IMR-90 (cell line): ENCODE data around the gene EYS. TPM values are rescaled to one million over a fixed set of nuclear protein-coding genes. Genes with fewer than 3 reads are reported as not detected.

Experiments
- ATAC-seq: fragments of 200-7000 bp; cut with Tn5 transposase; 2 replicates; pipeline ENCODE4 v1.9.1; 2020; ENCODE audit warnings: low read depth, mild to moderate bottlenecking, moderate library complexity
- BruUV-seq: library from RNA; stranded (reverse); fragments of 400-500 nt; replicated peaks from 2 replicates; lab custom pipeline; 2021; lab: Mats Ljungman, UMichigan
- CTCF ChIA-PET: fragments of 300-600 bp; formaldehyde crosslinking; extraction: SDS; loops from one replicate; lab custom pipeline; 2021; ENCODE audit warnings: antibody characterized with exemption; lab: Yijun Ruan, JAX
- POLR2A ChIA-PET: fragments of 300-600 bp; sonication (Branson Sonifier 250); formaldehyde crosslinking; loops from one replicate; lab custom pipeline; 2022; ENCODE audit warnings: antibody characterized with exemption; ENCODE audit not compliant: unreplicated experiment; lab: Charles Lee
- DNase-seq: peaks from one replicate; pipeline ENCODE4 v3.0.0; 2013
- H2AFZ ChIP-seq: replicated peaks from 2 replicates; pipeline ENCODE3; 2013; ENCODE audit warnings: low read length, mild to moderate bottlenecking; ENCODE audit not compliant: poor library complexity
- H2AK5ac ChIP-seq: 2 replicates; pipeline ENCODE4 v1.6.1; 2013; ENCODE audit warnings: low read depth, low read length, inconsistent platforms
- H2AK9ac ChIP-seq: replicated peaks from 2 replicates; pipeline ENCODE3; 2013; ENCODE audit warnings: mild to moderate bottlenecking, low read depth, low read length, moderate library complexity; ENCODE audit not compliant: poor library complexity
- H2BK120ac ChIP-seq: 2 replicates; pipeline ENCODE4 v1.6.1; 2013; ENCODE audit warnings: low read depth, low read length, inconsistent platforms
- H2BK15ac ChIP-seq: 3 replicates; pipeline ENCODE4 v1.6.1; 2013; ENCODE audit warnings: low read depth, low read length, inconsistent platforms
- H2BK20ac ChIP-seq: 2 replicates; pipeline ENCODE4 v1.6.1; 2013; ENCODE audit warnings: low read depth, mild to moderate bottlenecking, inconsistent platforms, low read length, moderate library complexity
- H2BK5ac ChIP-seq: 2 replicates; pipeline ENCODE4 v1.6.1; 2013; ENCODE audit warnings: mild to moderate bottlenecking, low read depth, low read length, inconsistent platforms; ENCODE audit not compliant: poor library complexity, severe bottlenecking
- H3K14ac ChIP-seq: replicated peaks from 2 replicates; pipeline ENCODE4 v1.6.1; 2013; ENCODE audit warnings: low read depth, low read length, inconsistent platforms
- H3K18ac ChIP-seq: 2 replicates; pipeline ENCODE4 v1.6.1; 2013; ENCODE audit warnings: low read depth, low read length, control low read depth
- H3K23ac ChIP-seq: 2 replicates; pipeline ENCODE4 v1.6.1; 2013; ENCODE audit warnings: low read depth, low read length, inconsistent platforms
- H3K27ac ChIP-seq: 2 replicates; pipeline ENCODE4 v1.5.1; 2013; ENCODE audit warnings: mild to moderate bottlenecking, control low read depth, low read length; ENCODE audit not compliant: insufficient read depth
- H3K27me3 ChIP-seq: 2 replicates; pipeline ENCODE4 v1.6.1; 2013; ENCODE audit warnings: low read length; ENCODE audit not compliant: control insufficient read depth, insufficient read depth
- H3K36me3 ChIP-seq: 2 replicates; pipeline ENCODE4 v1.6.1; 2013; ENCODE audit warnings: low read length, mixed read lengths; ENCODE audit not compliant: control insufficient read depth, insufficient read depth
- H3K4ac ChIP-seq: 2 replicates; pipeline ENCODE4 v1.6.1; 2013; ENCODE audit warnings: low read depth, low read length, inconsistent platforms
- H3K4me1 ChIP-seq: 2 replicates; pipeline ENCODE4 v1.6.1; 2013; ENCODE audit warnings: low read length, mixed read lengths; ENCODE audit not compliant: control insufficient read depth, insufficient read depth
- H3K4me2 ChIP-seq: 2 replicates; pipeline ENCODE4 v1.6.1; 2013; ENCODE audit warnings: low read depth, mild to moderate bottlenecking, control low read depth, low read length, moderate library complexity
- H3K4me3 ChIP-seq: 2 replicates; pipeline ENCODE4 v1.5.1; 2013; ENCODE audit warnings: low read depth, mild to moderate bottlenecking, control low read depth, low read length, moderate library complexity; ENCODE audit not compliant: insufficient read depth
- H3K56ac ChIP-seq: 2 replicates; pipeline ENCODE4 v1.6.1; 2013; ENCODE audit warnings: low read length, inconsistent platforms; ENCODE audit not compliant: insufficient read depth; ENCODE audit errors: extremely low read depth
- H3K79me1 ChIP-seq, 2 experiments: 2 replicates each; pipeline ENCODE4 v1.6.1; 2013; ENCODE audit warnings: low read length in 2 of 2, inconsistent platforms in 1 of 2, low read depth in 1 of 2
- H3K9ac ChIP-seq: 2 replicates; pipeline ENCODE4 v1.6.1; 2013; ENCODE audit warnings: low read depth, low read length, control low read depth
- H3K9me1 ChIP-seq: 2 replicates; pipeline ENCODE4 v1.6.1; 2013; ENCODE audit warnings: low read length, inconsistent platforms; ENCODE audit not compliant: insufficient read depth
- H3K9me3 ChIP-seq: 2 replicates; pipeline ENCODE4 v1.6.1; 2013; ENCODE audit warnings: low read length; ENCODE audit not compliant: control insufficient read depth, insufficient read depth
- H4K20me1 ChIP-seq: 2 replicates; pipeline ENCODE4 v1.6.1; 2013; ENCODE audit warnings: low read length, inconsistent platforms; ENCODE audit not compliant: insufficient read depth
- H4K5ac ChIP-seq: 2 replicates; pipeline ENCODE4 v1.6.1; 2013; ENCODE audit warnings: mild to moderate bottlenecking, low read depth, low read length, control low read depth
- H4K8ac ChIP-seq, 2 experiments: 2 replicates each; pipeline ENCODE4 v1.6.1; 2013; ENCODE audit warnings: low read depth in 2 of 2, low read length in 2 of 2, control low read depth in 1 of 2, inconsistent platforms in 1 of 2
- H4K91ac ChIP-seq: 2 replicates; pipeline ENCODE4 v1.6.1; 2013; ENCODE audit warnings: low read depth, low read length, inconsistent platforms; ENCODE audit not compliant: insufficient read depth
- BHLHE40 ChIP-seq: fragments of 150-350 bp; IDR thresholded peaks from 2 replicates; pipeline ENCODE4 v1.6.1; 2016; ENCODE audit warnings: mild to moderate bottlenecking, low read depth, low read length
- CEBPB ChIP-seq: IDR thresholded peaks from 2 replicates; pipeline ENCODE4 v1.6.1; 2012; ENCODE audit warnings: low read depth, low read length, improper control_type of control experiment
- CHD1 ChIP-seq: IDR thresholded peaks from 2 replicates; pipeline ENCODE4 v1.6.1; 2012; ENCODE audit warnings: low read depth, low read length, improper control_type of control experiment
- CTCF ChIP-seq: conservative IDR thresholded peaks from 2 replicates; pipeline ENCODE4 v1.5.1; 2012; ENCODE audit warnings: mild to moderate bottlenecking, low read depth, low read length, improper control_type of control experiment
- ELK1 ChIP-seq: fragments of 150-350 bp; IDR thresholded peaks from 2 replicates; pipeline ENCODE4 v1.6.1; 2016; ENCODE audit warnings: low read depth, mild to moderate bottlenecking, low read length, moderate library complexity, borderline replicate concordance
- FOS ChIP-seq: fragments of 150-350 bp; IDR thresholded peaks from 2 replicates; pipeline ENCODE4 v1.6.1; 2016; ENCODE audit warnings: low read depth, low read length
- MAFK ChIP-seq: IDR thresholded peaks from 2 replicates; pipeline ENCODE4 v1.6.1; 2012; ENCODE audit warnings: low read depth, low read length, improper control_type of control experiment
- MAZ ChIP-seq: IDR thresholded peaks from 2 replicates; pipeline ENCODE4 v1.6.1; 2012; ENCODE audit warnings: low read depth, mild to moderate bottlenecking, low read length, improper control_type of control experiment, moderate library complexity, borderline replicate concordance
- MXI1 ChIP-seq: IDR thresholded peaks from 2 replicates; pipeline ENCODE4 v1.6.1; 2012; ENCODE audit warnings: low read depth, mild to moderate bottlenecking, low read length, moderate library complexity, borderline replicate concordance
- NFE2L2 ChIP-seq: fragments of 150-350 bp; IDR thresholded peaks from 2 replicates; pipeline ENCODE4 v1.6.1; 2016; ENCODE audit warnings: low read depth, mild to moderate bottlenecking, low read length
- POLR2A ChIP-seq: IDR thresholded peaks from 2 replicates; pipeline ENCODE4 v1.6.1; 2012; ENCODE audit warnings: mild to moderate bottlenecking, low read depth, low read length
- RAD21 ChIP-seq: IDR thresholded peaks from 2 replicates; pipeline ENCODE4 v1.6.1; 2012; ENCODE audit warnings: low read length, improper control_type of control experiment
- RCOR1 ChIP-seq: IDR thresholded peaks from 2 replicates; pipeline ENCODE4 v1.6.1; 2012; ENCODE audit warnings: mild to moderate bottlenecking, low read length, improper control_type of control experiment; ENCODE audit not compliant: insufficient replicate concordance
- RFX5 ChIP-seq: IDR thresholded peaks from 2 replicates; pipeline ENCODE4 v1.8.0; 2012; ENCODE audit warnings: low read depth, mild to moderate bottlenecking, low read length, moderate library complexity
- SMC3 ChIP-seq: fragments of 150-350 bp; IDR thresholded peaks from 2 replicates; pipeline ENCODE4 v1.6.1; 2016; ENCODE audit warnings: low read depth, mild to moderate bottlenecking, antibody characterized with exemption, low read length, moderate library complexity
- USF2 ChIP-seq: fragments of 150-350 bp; IDR thresholded peaks from 2 replicates; pipeline ENCODE4 v1.6.1; 2017; ENCODE audit warnings: mild to moderate bottlenecking, antibody characterized with exemption, low read length, low read depth
- WGBS, 2 experiments: methylation state at CpG; one replicate each; pipeline versions ENCODE4 v1.1.5 to v1.1.7; 2013; ENCODE audit warnings: missing lambda C conversion rate in 2 of 2; ENCODE audit not compliant: insufficient read length in 1 of 2; ENCODE audit errors: extremely low coverage in 2 of 2; 5-methylcytosine and 5-hydroxymethylcytosine counted together
- dilution Hi-C: fragments of 300-500 bp; cut with HindIII; formaldehyde crosslinking; loops from one replicate; pipeline ENCODE4 v1.14.3; 2018; ENCODE audit warnings: low sequenced_read_pairs; ENCODE audit not compliant: unreplicated experiment
- in situ Hi-C: fragments of 300-500 bp; cut with MboI; formaldehyde crosslinking; loops from 3 replicates; pipeline ENCODE4 v1.14.3; 2019; ENCODE audit warnings: low sequenced_read_pairs, inconsistent platforms, mixed read lengths
- intact Hi-C: fragments of 100-400 bp; cut with micrococcal nuclease; formaldehyde crosslinking; loops from 2 replicates; pipeline ENCODE4 v1.10.0; 2022
- polyA plus RNA-seq, 3 experiments: library from polyadenylated mRNA; depleted of rRNA; stranded (reverse); fragments of >200 nt; gene quantifications; 2 replicates each; pipeline ENCODE4 v1.2.3, GENCODE V29; 2012; ENCODE audit warnings: low replicate concordance in 1 of 3
- total RNA-seq: library from RNA; depleted of rRNA; stranded (reverse); fragments of >200 nt; gene quantifications from 2 replicates; pipeline ENCODE4 v1.2.3, GENCODE V29; 2012

EYS gene
- total and polyA plus RNA-seq, 2 of the 4 experiments (the other 2 are of a cell fraction), result under 0.01 TPM; not detected in 1

GRCh38 chr6:65155083-65155482, 551.9 kb downstream of the EYS start:
- Histone ChIP-seq H3K4me1 (no peaks in the 10 kb centered on the region), H3K9ac (no peak overlapping the region), H3K4me3 (no peak overlapping the region), H2AK5ac (no peak overlapping the region), H3K9me1 (no peaks in the 10 kb centered on the region), H3K27ac (no peak overlapping the region), H4K5ac (no peak overlapping the region), H4K8ac (no peak overlapping the region), H2BK15ac (no peak overlapping the region), H4K91ac (no peak overlapping the region), H3K27me3 (no peaks in the 10 kb centered on the region), H3K79me1 (no peaks in the 10 kb centered on the region), H3K36me3 (no peaks in the 10 kb centered on the region), H3K14ac (no peak overlapping the region), H3K18ac (no peak overlapping the region), H2BK20ac (no peak overlapping the region), H2AK9ac (no peak overlapping the region), H3K56ac (no peak overlapping the region), H3K4me2 (no peak overlapping the region), H2BK120ac (no peak overlapping the region), H2AFZ (no peak overlapping the region), H3K9me3 (no peaks in the 10 kb centered on the region), H4K20me1 (no peaks in the 10 kb centered on the region), H2BK5ac (no peak overlapping the region), H3K23ac (no peak overlapping the region), H3K4ac (no peak overlapping the region)
- no TSS peak for BruUV-seq
- intact Hi-C loops, result no loop called here
- in situ Hi-C loops, result no loop called here
- WGBS, 2 experiments, result no CpG with 5 or more reads among the region's 1 CpG
- ChIA-PET CTCF (no interaction called here), POLR2A (no interaction called here)
- no peak for DNase-seq
- dilution Hi-C loops, result no loop called here
- TF ChIP-seq RCOR1 (no peak), MAFK (no peak), USF2 (no peak), NFE2L2 (no peak), RAD21 (no peak), RFX5 (no peak), MAZ (no peak), FOS (no peak), CTCF (no peak), ELK1 (no peak), CEBPB (no peak), MXI1 (no peak), SMC3 (no peak), POLR2A (no peak), BHLHE40 (no peak), CHD1 (no peak)
- no peak for ATAC-seq
